ENCODE results near the gene SFRP5. TPM values are rescaled to one million over a fixed set of nuclear protein-coding genes. Genes with fewer than 3 reads are reported as not detected.

The SFRP5 gene
- total RNA-seq, 1 donor from 2014 or later: not detected

DNA sequence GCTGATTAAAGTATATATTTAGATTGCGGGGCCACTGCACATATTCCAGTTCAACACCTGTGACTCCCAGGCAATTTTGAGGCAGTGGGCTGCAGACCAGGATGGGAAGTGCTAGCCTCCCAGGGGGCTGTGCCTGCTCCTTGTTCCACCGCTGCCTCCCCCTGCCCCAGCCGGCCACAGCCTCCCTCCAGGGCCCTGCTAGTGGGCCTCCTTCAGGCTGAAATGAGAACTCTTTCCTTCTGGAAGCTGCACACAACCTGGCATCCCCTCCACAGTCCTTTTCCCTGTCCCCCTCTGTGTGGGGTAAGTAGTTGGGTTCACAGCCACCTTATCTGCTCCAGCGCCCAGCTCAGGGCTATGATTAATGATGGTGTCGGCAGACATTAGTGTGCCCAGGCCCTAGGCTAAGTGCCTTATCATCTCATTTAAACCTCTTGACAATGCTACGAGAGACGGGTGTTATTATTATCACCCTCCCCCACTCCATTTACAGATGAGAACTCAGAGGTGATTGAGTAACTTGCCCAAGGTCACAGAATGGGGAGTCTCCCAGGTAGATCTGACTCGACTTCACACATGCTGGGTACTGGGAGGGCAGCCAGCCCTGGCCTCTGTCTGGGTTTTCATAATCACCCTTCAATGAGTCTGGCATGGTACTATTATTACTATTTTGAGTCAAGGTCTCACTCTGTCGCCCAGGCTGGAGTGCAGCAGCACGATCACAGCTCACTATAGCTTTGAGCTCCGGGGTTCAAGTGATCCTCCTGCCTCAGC is 10.8 kb upstream of the SFRP5 start:
- peaks cover 13% of the 10 kb centered on the region for H3K27me3 Mint-ChIP-seq (ENCODE audit: unreplicated experiment)
- no peak for DNase-seq
- H3K36me3 Mint-ChIP-seq (ENCODE audit: unreplicated experiment): no peaks in the 10 kb centered on the region
- H3K27ac Mint-ChIP-seq (ENCODE audit: unreplicated experiment): no peak overlapping the region
- no peak overlapping the region for H3K4me3 Mint-ChIP-seq (ENCODE audit: unreplicated experiment)
- TF ChIP-seq, protein P1, sequence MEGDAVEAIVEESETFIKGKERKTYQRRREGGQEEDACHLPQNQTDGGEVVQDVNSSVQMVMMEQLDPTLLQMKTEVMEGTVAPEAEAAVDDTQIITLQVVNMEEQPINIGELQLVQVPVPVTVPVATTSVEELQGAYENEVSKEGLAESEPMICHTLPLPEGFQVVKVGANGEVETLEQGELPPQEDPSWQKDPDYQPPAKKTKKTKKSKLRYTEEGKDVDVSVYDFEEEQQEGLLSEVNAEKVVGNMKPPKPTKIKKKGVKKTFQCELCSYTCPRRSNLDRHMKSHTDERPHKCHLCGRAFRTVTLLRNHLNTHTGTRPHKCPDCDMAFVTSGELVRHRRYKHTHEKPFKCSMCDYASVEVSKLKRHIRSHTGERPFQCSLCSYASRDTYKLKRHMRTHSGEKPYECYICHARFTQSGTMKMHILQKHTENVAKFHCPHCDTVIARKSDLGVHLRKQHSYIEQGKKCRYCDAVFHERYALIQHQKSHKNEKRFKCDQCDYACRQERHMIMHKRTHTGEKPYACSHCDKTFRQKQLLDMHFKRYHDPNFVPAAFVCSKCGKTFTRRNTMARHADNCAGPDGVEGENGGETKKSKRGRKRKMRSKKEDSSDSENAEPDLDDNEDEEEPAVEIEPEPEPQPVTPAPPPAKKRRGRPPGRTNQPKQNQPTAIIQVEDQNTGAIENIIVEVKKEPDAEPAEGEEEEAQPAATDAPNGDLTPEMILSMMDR (IDR thresholded peaks at IDR 0.05; ENCODE audit: partially characterized antibody, unreplicated experiment): no peak
- H3K4me1 Mint-ChIP-seq (ENCODE audit: low read depth, unreplicated experiment): no peaks in the 10 kb centered on the region
- no peaks in the 10 kb centered on the region for H3K9me3 Mint-ChIP-seq (ENCODE audit: unreplicated experiment)

DNA sequence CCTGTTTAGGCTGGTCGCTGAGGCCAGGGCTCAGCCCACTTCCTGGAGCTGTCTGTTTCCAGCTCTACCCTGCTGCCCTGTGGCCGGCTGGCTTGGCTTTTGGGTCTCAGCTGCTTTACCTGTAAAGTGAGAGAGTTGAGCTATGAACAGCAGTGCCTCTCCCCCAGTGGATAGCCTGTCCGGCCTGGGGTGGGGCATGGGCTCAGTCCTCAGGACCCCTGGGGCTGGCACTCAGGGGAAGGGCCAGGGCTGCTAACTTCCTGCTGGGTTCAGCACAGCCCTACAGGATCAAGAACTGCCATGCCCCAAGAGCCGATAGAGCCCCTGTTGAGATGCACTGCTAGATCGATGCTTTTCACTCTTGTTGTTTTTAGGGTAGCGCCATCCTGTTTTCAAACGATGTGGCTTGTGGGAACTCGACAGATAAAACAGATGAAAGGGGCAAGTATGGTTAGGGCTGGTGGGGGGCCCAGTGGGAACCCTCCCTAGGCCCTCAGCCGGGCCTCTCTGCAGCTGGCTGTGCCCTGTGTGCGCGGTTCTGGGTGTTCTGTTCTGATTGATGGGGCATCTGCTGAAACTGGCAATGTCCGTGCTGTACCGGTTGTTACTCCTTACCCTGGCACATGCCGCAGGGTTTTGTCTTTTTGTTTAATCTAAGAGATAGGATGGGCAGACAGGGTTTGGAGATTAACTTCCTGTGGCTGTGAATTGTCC is 10.0 kb upstream of the SFRP5 start:
- DNase-seq: no peak
- Mint-ChIP-seq H3K27me3 (ENCODE audit: unreplicated experiment) (peaks cover 10% of the 10 kb centered on the region), H3K27ac (ENCODE audit: unreplicated experiment) (no peak overlapping the region), H3K9me3 (ENCODE audit: unreplicated experiment) (no peaks in the 10 kb centered on the region), H3K4me3 (ENCODE audit: unreplicated experiment) (no peak overlapping the region), H3K36me3 (ENCODE audit: unreplicated experiment) (no peaks in the 10 kb centered on the region), H3K4me1 (ENCODE audit: low read depth, unreplicated experiment) (no peaks in the 10 kb centered on the region)
- TF ChIP-seq, protein P1 (IDR thresholded peaks at IDR 0.05; ENCODE audit: partially characterized antibody, unreplicated experiment): no peak

DNA sequence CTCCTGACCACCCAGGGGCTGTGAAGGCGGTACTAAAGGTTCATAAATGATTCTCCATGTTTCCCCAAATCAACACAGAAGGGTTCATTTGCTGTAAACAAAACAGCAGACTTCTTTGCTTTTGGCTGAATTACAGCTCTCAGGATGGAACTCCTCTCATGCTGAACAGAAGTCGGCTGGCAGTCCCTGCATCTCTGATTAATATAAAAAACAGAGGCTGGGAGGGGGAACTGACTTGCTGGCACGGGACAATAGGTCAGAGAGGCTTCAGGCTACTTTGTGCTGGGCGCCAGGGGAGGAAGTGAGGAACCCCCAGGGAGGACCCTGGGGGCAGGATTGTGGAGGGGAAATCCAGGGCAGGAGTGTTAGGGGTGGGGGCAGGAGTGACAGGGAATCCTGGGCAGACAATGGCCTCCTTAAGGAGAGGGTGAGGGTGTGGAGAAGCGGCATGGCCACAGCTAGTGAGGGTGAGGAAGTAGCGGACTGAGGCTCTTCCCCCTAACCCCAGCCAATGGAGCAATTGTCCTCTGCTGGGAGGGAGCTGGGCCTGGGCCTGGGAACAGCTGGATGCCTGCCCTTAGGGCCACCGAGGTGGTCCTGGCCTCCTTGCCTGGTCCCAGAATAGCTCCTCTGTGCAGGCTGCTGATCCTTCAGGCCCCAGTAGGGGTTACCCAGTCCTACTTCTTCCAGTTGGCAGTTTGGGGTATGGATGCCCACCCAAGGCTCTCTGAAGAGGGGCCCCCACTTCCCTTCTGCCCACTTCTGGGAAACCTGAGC is 9.2 kb upstream of the SFRP5 start:
- no peak for DNase-seq
- H3K4me3 Mint-ChIP-seq (ENCODE audit: unreplicated experiment): no peak overlapping the region
- no peaks in the 10 kb centered on the region for H3K36me3 Mint-ChIP-seq (ENCODE audit: unreplicated experiment)
- H3K9me3 Mint-ChIP-seq (ENCODE audit: unreplicated experiment): no peaks in the 10 kb centered on the region
- H3K27ac Mint-ChIP-seq (ENCODE audit: unreplicated experiment): no peak overlapping the region
- H3K4me1 Mint-ChIP-seq (ENCODE audit: low read depth, unreplicated experiment): no peaks in the 10 kb centered on the region
- peaks cover 10% of the 10 kb centered on the region for H3K27me3 Mint-ChIP-seq (ENCODE audit: unreplicated experiment)
- TF ChIP-seq, protein P1 (IDR thresholded peaks at IDR 0.05; ENCODE audit: partially characterized antibody, unreplicated experiment): no peak

DNA sequence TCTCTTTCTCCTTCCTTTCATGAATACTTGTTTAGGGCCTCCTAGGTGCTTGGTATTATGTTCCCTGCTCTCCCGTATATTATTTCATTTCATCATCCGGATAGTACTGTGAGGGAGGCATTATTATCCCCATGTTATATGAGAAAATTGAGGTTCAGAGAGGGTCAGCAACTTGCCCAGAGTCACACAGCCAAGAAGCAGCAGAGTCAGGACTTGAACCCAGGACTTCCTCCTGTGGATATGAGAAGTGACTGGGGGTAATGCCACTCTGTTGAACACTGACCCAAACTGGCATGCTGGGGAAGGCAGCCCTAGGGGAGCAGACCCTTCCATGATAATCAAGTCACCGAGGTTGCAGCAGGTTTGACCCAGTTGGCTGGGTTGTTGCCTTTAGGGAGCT is 8.2 kb upstream of the SFRP5 start:
- H3K4me3 Mint-ChIP-seq (ENCODE audit: unreplicated experiment): no peak overlapping the region
- no peaks in the 10 kb centered on the region for H3K36me3 Mint-ChIP-seq (ENCODE audit: unreplicated experiment)
- H3K4me1 Mint-ChIP-seq (ENCODE audit: low read depth, unreplicated experiment): no peaks in the 10 kb centered on the region
- TF ChIP-seq, protein P1 (IDR thresholded peaks at IDR 0.05; ENCODE audit: partially characterized antibody, unreplicated experiment): no peak
- no peaks in the 10 kb centered on the region for H3K9me3 Mint-ChIP-seq (ENCODE audit: unreplicated experiment)
- no peak for DNase-seq
- H3K27ac Mint-ChIP-seq (ENCODE audit: unreplicated experiment): no peak overlapping the region
- peaks cover 5% of the 10 kb centered on the region for H3K27me3 Mint-ChIP-seq (ENCODE audit: unreplicated experiment)

Data from glutamatergic neuron (in vitro differentiated cells).